ENCODE results near the gene TTLL1. TPM values are rescaled to one million over a fixed set of nuclear protein-coding genes. Genes with fewer than 3 reads are reported as not detected.
A peak's percentile ranks its signal among the peaks of the same experiment; 100 is the strongest.

Gene TTLL1
- 4.6 TPM for total RNA-seq (2021; ENCODE audit: unreplicated experiment)
- 9.6 TPM for polyA plus RNA-seq (2012; ENCODE audit: insufficient read length)
- Bru-seq, nascent RNA = percentile 36 among the genes with signal in this experiment
- BruChase-seq, experiment 1, labeled RNA remaining after a 2-hour chase = percentile 34 among the genes with signal in this experiment
- percentile 37 among the genes with signal in this experiment for BruChase-seq, experiment 2, labeled RNA remaining after a 6-hour chase
- long read RNA-seq, transcript TTLL1-201 (11 exons, 1,645 nt) = major isoform, 6 of 11 reads
- long read RNA-seq, partial matches to known transcripts = 1 of 11 reads
- long read RNA-seq, other reads (novel, unspliced or antisense) = 3 of 11 reads

- CTCF ChIA-PET = no interaction called here
- ATAC-seq = peak; percentile 97
Observed at GRCh38 chr22:43088984-43089717, at the start of gene TTLL1. TTLL1 (minus strand) TSS chr22:43089391; CDS start chr22:43075586, 13,805 bp downstream.

More at GRCh38 chr22:43088984-43089717, at the start of gene TTLL1:
- H3K4me1 ChIP-seq (ENCODE audit: control insufficient read depth, insufficient read depth, low read length) = peaks cover 3% of the 10 kb centered on the region; the same call in 1 of the 2 replicates
- no peak for DNase-seq (ENCODE audit: low read depth, low spot score)
- H3K4me3 ChIP-seq (ENCODE audit: low read depth in 2 of 2, low read length in 2 of 2) = peak within 1 kb of the TSS; percentile 66 to 82
- H3K27ac ChIP-seq (ENCODE audit: low read length) = peak within 1 kb of the TSS; percentile 84
- POLR2A ChIA-PET = no interaction called here
- no peaks in the 10 kb centered on the region for H3K9me3 ChIP-seq (ENCODE audit: control insufficient read depth, insufficient read depth, low read depth, low read length)
- in situ Hi-C loops (cut with HindIII; ENCODE audit: low pct_unique_long_range_greater_than_20kb, low sequenced_read_pairs) = no loop called here
- H3K36me3 ChIP-seq (ENCODE audit: control insufficient read depth, insufficient read depth, low read length) = no peaks in the 10 kb centered on the region
- intact Hi-C loops (cut with micrococcal nuclease; ENCODE audit: unreplicated experiment) = no loop called here
- peak; percentile 94; the same call in 1 of the 2 replicates for TF ChIP-seq SIN3A (IDR thresholded peaks at IDR 0.05; ENCODE audit: borderline replicate concordance, insufficient read depth, low read depth, low read length)
- peak; percentile 40; the same call in 1 of the 2 replicates for TF ChIP-seq POLR2AphosphoS5 (IDR thresholded peaks at IDR 0.05; ENCODE audit: low read depth, low read length)
- TF ChIP-seq CTCF (IDR thresholded peaks at IDR 0.05) = no peak
- no peak for TF ChIP-seq TCF7L2 (IDR thresholded peaks at IDR 0.05; ENCODE audit: low read depth, low read length)
- TF ChIP-seq REST (IDR thresholded peaks at IDR 0.05; ENCODE audit: insufficient read depth in 1 of 2, low read depth in 2 of 2, low read length in 1 of 2) = no peak
- no peaks in the 10 kb centered on the region for H3K27me3 ChIP-seq (ENCODE audit: control insufficient read depth, insufficient read depth, low read length)
- no TSS peak for BruUV-seq (replicated peaks)

Measured in Panc1 (cell line).